ENCODE data around the gene MAPKAPK2.

MAPKAPK2 gene

DNA sequence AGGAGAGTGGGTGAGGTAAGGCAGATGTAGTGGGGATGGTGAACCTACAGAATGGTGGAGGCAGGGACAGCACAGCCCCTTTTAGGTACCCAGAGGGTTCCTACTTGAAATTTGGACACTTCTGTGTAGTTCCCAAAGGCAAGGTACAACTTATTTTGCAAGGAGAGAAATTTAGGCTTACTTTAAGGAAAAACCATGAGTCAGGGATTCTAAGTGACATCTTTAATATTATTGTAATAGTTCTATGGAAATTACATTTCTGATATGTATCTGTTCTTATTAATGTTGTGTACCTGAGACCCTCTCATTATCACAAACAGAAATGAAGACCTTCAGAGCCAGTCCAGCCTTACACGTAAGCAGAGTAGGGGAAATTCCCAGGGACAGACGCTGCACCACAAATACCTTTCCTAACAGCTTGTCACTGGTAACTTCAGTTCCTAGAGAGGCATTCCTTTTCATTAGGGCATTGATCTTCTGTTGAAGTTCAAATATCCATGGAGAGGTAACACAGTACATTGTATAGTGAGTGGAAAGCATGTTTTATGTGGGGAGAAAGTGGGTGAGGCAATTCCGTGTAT, 41.5 kb upstream of the MAPKAPK2 start:
- ChIA-PET POLR2A (no interaction called here), CTCF (interaction anchor here (0.6 to 26.7 kb wide), 4 partner anchors 8 to 772 kb away, joined by 3 to 637 read pairs (median 4); partner anchors contain the start of genes DYRK3 and MAPKAPK2)
- DNase-seq (ENCODE audit: extremely low spot score): no peak
- TF ChIP-seq, protein P1, sequence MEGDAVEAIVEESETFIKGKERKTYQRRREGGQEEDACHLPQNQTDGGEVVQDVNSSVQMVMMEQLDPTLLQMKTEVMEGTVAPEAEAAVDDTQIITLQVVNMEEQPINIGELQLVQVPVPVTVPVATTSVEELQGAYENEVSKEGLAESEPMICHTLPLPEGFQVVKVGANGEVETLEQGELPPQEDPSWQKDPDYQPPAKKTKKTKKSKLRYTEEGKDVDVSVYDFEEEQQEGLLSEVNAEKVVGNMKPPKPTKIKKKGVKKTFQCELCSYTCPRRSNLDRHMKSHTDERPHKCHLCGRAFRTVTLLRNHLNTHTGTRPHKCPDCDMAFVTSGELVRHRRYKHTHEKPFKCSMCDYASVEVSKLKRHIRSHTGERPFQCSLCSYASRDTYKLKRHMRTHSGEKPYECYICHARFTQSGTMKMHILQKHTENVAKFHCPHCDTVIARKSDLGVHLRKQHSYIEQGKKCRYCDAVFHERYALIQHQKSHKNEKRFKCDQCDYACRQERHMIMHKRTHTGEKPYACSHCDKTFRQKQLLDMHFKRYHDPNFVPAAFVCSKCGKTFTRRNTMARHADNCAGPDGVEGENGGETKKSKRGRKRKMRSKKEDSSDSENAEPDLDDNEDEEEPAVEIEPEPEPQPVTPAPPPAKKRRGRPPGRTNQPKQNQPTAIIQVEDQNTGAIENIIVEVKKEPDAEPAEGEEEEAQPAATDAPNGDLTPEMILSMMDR (IDR thresholded peaks at IDR 0.05; ENCODE audit: control extremely low read depth, extremely low read depth, low read depth, missing control alignments): no peak

DNA sequence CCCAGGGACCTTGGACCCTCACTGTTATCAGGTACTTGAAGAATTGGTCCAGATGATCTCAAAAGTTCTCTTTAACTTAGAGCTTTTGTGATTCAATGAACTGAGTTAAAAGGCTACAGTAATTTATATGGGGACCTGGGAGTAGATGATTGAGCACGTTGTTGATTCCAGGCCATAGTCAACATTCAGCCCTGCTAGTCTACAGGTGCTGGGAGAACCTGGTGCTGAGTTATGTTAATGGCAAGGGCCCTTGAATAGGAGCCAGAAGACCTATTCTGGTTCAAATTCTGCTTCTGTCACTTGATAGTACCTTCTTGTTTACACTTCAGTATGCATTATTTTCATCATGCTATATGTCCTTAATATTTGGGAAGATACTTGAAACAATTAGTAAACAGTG, 38.2 kb upstream of the MAPKAPK2 start:
- CTCF ChIA-PET: interaction anchor here (0.9 to 26.7 kb wide), 6 partner anchors 12 to 39 kb away, joined by 3 to 637 read pairs (median 5); partner anchors contain the start of genes DYRK3, EIF2D and MAPKAPK2
- TF ChIP-seq, protein P1 (IDR thresholded peaks at IDR 0.05; ENCODE audit: control extremely low read depth, extremely low read depth, low read depth, missing control alignments): no peak
- POLR2A ChIA-PET: no interaction called here
- DNase-seq (ENCODE audit: extremely low spot score): no peak

DNA sequence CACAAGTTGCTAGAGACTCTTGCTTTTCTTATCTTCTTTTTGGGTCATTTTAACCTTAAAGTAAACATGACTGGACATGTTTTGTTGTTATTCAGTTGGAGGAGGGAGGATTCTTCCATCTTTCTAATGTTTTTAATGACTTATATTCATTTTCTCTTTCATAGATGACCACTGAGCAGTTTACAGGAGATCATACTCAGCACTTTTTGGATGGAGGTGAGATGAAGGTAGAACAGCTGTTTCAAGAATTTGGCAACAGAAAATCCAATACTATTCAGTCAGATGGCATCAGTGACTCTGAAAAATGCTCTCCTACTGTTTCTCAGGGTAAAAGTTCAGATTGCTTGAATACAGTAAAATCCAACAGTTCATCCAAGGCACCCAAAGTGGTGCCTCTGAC, 37.5 kb upstream of the MAPKAPK2 start:
- ChIA-PET POLR2A (no interaction called here), CTCF (interaction anchor here (0.9 to 26.7 kb wide), 8 partner anchors 13 to 157 kb away, joined by 3 to 637 read pairs (median 5); partner anchors contain the start of genes DYRK3, EIF2D and MAPKAPK2)
- TF ChIP-seq, protein P1 (IDR thresholded peaks at IDR 0.05; ENCODE audit: control extremely low read depth, extremely low read depth, low read depth, missing control alignments): no peak
- no peak for DNase-seq (ENCODE audit: extremely low spot score)

DNA sequence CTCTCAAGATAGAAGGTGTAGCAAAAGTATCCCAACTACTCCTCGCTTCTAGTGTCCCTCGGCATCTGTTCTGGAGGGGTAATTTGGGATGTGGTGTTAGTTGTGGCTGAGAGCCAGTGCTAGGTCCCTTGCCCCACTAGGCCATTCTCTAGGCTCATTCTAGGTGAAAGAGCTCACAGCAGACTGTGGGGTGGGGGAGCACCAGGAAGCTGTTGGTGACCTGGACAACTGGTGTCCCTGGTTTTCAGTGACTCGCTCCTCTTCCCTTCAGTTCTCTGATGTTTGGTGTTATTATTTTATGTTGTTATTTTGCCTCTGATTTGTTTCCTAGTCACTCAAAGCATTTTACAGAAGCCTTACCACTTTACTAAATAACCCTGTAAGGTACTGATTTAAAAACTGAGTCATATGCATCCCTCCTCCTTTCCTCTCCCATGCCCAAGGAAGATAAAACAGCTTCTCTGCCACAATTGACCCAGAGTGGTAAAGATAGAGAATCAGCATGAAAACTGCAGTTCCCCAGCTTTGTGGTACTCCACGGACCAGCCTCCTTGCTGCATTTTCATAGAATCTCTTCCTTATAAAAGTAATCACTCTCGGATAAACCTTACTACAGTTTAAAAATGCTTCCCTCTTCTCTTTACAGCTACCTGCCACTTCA, 35.3 kb upstream of the MAPKAPK2 start:
- ChIA-PET POLR2A (interaction anchor here (1.5 kb wide), 1 partner anchor 14 kb away, joined by 6 read pairs; the partner anchor contains the start of gene DYRK3), CTCF (interaction anchor here (0.8 to 26.7 kb wide), 5 partner anchors 15 to 160 kb away, joined by 4 to 637 read pairs (median 8); partner anchors contain the start of genes DYRK3 and MAPKAPK2)
- DNase-seq (ENCODE audit: extremely low spot score): no peak
- TF ChIP-seq, protein P1 (IDR thresholded peaks at IDR 0.05; ENCODE audit: control extremely low read depth, extremely low read depth, low read depth, missing control alignments): no peak

DNA sequence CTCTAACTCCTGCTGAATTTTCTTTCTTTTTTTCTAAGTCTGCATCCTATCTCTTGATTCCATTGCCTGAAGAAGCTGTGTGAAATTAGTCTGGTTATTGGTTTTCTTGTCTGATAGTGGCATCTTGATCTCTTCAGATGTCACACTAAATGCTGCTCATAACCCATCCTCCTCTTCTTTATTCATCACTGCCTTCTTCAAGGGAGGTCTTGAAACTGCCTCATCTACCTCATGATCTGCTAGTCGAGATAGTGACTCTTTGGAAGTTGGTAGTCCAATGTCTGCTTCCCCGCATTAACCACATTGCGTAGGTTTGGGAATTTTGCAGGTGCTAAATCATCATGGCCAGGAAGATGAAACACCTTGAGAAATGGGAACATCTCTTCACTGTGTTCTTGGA, 33.7 kb upstream of the MAPKAPK2 start:
- POLR2A ChIA-PET: no interaction called here
- TF ChIP-seq, protein P1 (IDR thresholded peaks at IDR 0.05; ENCODE audit: control extremely low read depth, extremely low read depth, low read depth, missing control alignments): no peak
- no peak for DNase-seq (ENCODE audit: extremely low spot score)
- CTCF ChIA-PET: interaction anchor here (0.8 to 26.7 kb wide), 2 partner anchors 19 to 20 kb away, joined by 3 to 637 read pairs; partner anchors contain the start of gene MAPKAPK2

DNA sequence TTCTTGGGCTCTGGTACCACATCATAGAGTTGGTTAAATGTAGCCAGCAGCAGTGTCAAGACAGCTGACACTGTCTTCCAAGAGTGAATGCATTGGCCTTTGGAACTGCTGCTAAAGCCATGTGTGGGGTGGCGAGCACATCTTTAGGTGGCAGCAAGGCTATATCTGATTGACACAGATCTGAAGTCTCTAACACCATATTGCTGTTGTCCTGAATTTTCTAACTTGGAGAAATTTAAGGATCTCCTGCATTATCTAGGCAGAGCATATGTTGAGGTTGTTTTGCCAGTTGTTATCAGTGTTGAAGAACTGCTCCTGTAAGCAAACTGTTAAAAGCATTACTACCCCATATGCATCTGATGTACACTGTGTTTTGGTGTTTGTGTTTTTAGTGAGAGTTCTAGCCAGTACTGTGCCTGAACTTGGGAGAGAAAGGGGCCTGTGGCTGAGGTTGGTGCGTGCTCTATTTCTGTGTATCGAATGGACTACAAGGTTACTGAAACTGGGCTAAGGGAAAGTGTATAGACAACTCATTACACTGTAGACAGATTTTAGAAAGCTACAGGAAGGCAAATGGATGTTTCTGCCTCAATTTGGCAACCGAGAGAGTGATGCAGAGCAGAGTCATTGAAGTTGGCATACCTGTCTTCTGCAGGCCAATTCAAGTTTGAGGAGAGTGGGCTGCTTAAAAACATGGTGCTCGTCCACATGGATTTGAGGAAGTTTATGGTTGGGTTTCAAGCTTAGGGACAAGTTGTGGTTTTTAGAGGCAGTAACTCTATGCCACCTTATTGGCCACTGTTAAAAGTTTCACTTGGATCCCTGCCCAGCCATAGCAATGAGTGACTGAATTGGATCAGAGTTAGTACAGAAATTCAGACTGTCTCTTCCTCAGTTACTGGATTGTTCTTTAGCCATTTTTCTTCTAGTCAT, 32.5 kb upstream of the MAPKAPK2 start:
- CTCF ChIA-PET: interaction anchor here (1.0 to 26.7 kb wide), 2 partner anchors 18 to 21 kb away, joined by 3 to 637 read pairs; partner anchors contain the start of gene MAPKAPK2
- DNase-seq (ENCODE audit: extremely low spot score): no peak
- POLR2A ChIA-PET: no interaction called here
- TF ChIP-seq, protein P1 (IDR thresholded peaks at IDR 0.05; ENCODE audit: control extremely low read depth, extremely low read depth, low read depth, missing control alignments): no peak
